ENCODE data around the gene USP13. TPM values are rescaled to one million over a fixed set of nuclear protein-coding genes. Genes with fewer than 3 reads are reported as not detected.
A peak's percentile ranks its signal among the peaks of the same experiment; 100 is the strongest.

Gene USP13
- total RNA-seq, 1 donor from 2014 or later = 15.4 TPM

- Histone ChIP-seq H3K9me3 (no peaks in the 10 kb centered on the region), H3K27me3 (no peaks in the 10 kb centered on the region), H3K4me3 (no peak overlapping the region), H3K27ac (no peak overlapping the region), H3K4me1 (no peaks in the 10 kb centered on the region), H3K36me3 (no peaks in the 10 kb centered on the region)
- DNase-seq (no peak), ATAC-seq (no peak)
- intact Hi-C loops (cut with DNase I) = no loop called here
- no peak for TF ChIP-seq CTCF (IDR thresholded peaks at IDR 0.05)
Measured at GRCh38 chr3:179806177-179806576, 153.3 kb downstream of the USP13 start.

GRCh38 chr3:179807588-179807987 lies 154.7 kb downstream of the USP13 start:
- DNase-seq = no peak

GRCh38 chr3:179809639-179810038 lies 156.8 kb downstream of the USP13 start:
- Histone ChIP-seq H3K36me3 (no peaks in the 10 kb centered on the region), H3K4me1 (no peaks in the 10 kb centered on the region), H3K9me3 (no peaks in the 10 kb centered on the region), H3K27ac (no peak overlapping the region), H3K4me3 (no peak overlapping the region), H3K27me3 (no peaks in the 10 kb centered on the region)
- no peak for ATAC-seq
- intact Hi-C loops (cut with DNase I) = no loop called here
- DNase-seq = no peak
- no peak for TF ChIP-seq CTCF (IDR thresholded peaks at IDR 0.05)

More at GRCh38 chr3:179807588-179807987, 154.7 kb downstream of the USP13 start:
- intact Hi-C loops (cut with DNase I) = no loop called here
- no peak for ATAC-seq
- Histone ChIP-seq H3K4me3 (no peak overlapping the region), H3K27ac (no peak overlapping the region), H3K27me3 (no peaks in the 10 kb centered on the region), H3K4me1 (no peaks in the 10 kb centered on the region), H3K36me3 (no peaks in the 10 kb centered on the region), H3K9me3 (no peaks in the 10 kb centered on the region)
- no peak for TF ChIP-seq CTCF (IDR thresholded peaks at IDR 0.05)

GRCh38 chr3:179811321-179812095 lies 158.7 kb downstream of the USP13 start:
- no peak overlapping the region for H3K4me3 ChIP-seq
- ATAC-seq (peak; percentile 94), DNase-seq (no peak)
- intact Hi-C loops (cut with DNase I) = no loop called here
- no peaks in the 10 kb centered on the region for H3K4me1 ChIP-seq
- no peaks in the 10 kb centered on the region for H3K27me3 ChIP-seq
- no peak overlapping the region for H3K27ac ChIP-seq
- peak; percentile 56 for TF ChIP-seq CTCF (IDR thresholded peaks at IDR 0.05)
- no peaks in the 10 kb centered on the region for H3K36me3 ChIP-seq
- no peaks in the 10 kb centered on the region for H3K9me3 ChIP-seq

- TF ChIP-seq CTCF (IDR thresholded peaks at IDR 0.05) = no peak
- no peaks in the 10 kb centered on the region for H3K9me3 ChIP-seq
- no peak for ATAC-seq
- intact Hi-C loops (cut with DNase I) = no loop called here
- H3K36me3 ChIP-seq = no peaks in the 10 kb centered on the region
- DNase-seq = no peak
- H3K4me1 ChIP-seq = no peaks in the 10 kb centered on the region
- H3K4me3 ChIP-seq = no peak overlapping the region
- no peak overlapping the region for H3K27ac ChIP-seq
- no peaks in the 10 kb centered on the region for H3K27me3 ChIP-seq
Measured at GRCh38 chr3:179812096-179812382, 159.2 kb downstream of the USP13 start.

- Histone ChIP-seq H3K9me3 (no peaks in the 10 kb centered on the region), H3K27me3 (no peaks in the 10 kb centered on the region), H3K4me1 (no peaks in the 10 kb centered on the region), H3K4me3 (no peak overlapping the region), H3K27ac (no peak overlapping the region), H3K36me3 (no peaks in the 10 kb centered on the region)
- no peak for TF ChIP-seq CTCF (IDR thresholded peaks at IDR 0.05)
- no peak for DNase-seq
- intact Hi-C loops (cut with DNase I) = no loop called here
- no peak for ATAC-seq
Measured at GRCh38 chr3:179819379-179819778, 166.5 kb downstream of the USP13 start.

Measured in upper lobe of right lung (tissue), 1 donor.